K562 (cell line): ENCODE results near the gene KCTD3. TPM values are rescaled to one million over a fixed set of nuclear protein-coding genes. Genes with fewer than 3 reads are reported as not detected.
A peak's percentile ranks its signal among the peaks of the same experiment; 100 is the strongest.

Experiments
- ATF2 ChIP-seq: sonication (generic); formaldehyde crosslinking; IDR thresholded peaks from 2 replicates; pipeline ENCODE4 v1.8.1; 2022; ENCODE audit warnings: missing genetic modification reagents
- BRD9 ChIP-seq: fragments of 450-650 bp; IDR thresholded peaks from 2 replicates; pipeline ENCODE4 v1.6.1; 2018; ENCODE audit warnings: low read depth; ENCODE audit not compliant: partially characterized antibody
- CREB3 ChIP-seq: fragments of 450-650 bp; conservative IDR thresholded peaks from 2 replicates; pipeline ENCODE4 v1.6.1; 2016; ENCODE audit warnings: missing genetic modification characterization, low read depth, mild to moderate bottlenecking, missing compliant biosample characterization, moderate library complexity
- E2F3 ChIP-seq: fragments of 250-450 bp; sonication (Bioruptor Pico); IDR thresholded peaks from 2 replicates; pipeline ENCODE4 v1.4.0; 2020; ENCODE audit warnings: mild to moderate bottlenecking
- EHMT2 ChIP-seq: fragments of 450-650 bp; IDR thresholded peaks from 2 replicates; pipeline ENCODE4 v1.6.1; 2018; ENCODE audit warnings: antibody characterized with exemption
- ELF4 ChIP-seq: fragments of 450-650 bp; formaldehyde crosslinking; IDR thresholded peaks from 2 replicates; pipeline ENCODE4 v1.4.0; 2022; ENCODE audit warnings: missing genetic modification characterization
- EP400 ChIP-seq: fragments of 450-650 bp; IDR thresholded peaks from 2 replicates; pipeline ENCODE4 v1.6.1; 2017; ENCODE audit warnings: antibody characterized with exemption, mild to moderate bottlenecking, moderate library complexity
- ETV5 ChIP-seq: sonication (generic); formaldehyde crosslinking; IDR thresholded peaks from 2 replicates; pipeline ENCODE4 v1.4.0; 2020; ENCODE audit warnings: low read depth, mild to moderate bottlenecking, missing genetic modification reagents
- FOXK1 ChIP-seq: sonication (generic); formaldehyde crosslinking; IDR thresholded peaks from 2 replicates; pipeline ENCODE4 v1.8.0; 2022; ENCODE audit warnings: missing genetic modification reagents, mild to moderate bottlenecking, borderline replicate concordance
- HMG20B ChIP-seq: fragments of 250-450 bp; sonication (Bioruptor Pico); IDR thresholded peaks from 2 replicates; pipeline ENCODE4 v1.5.0; 2021; ENCODE audit warnings: mild to moderate bottlenecking
- KLF10 ChIP-seq: fragments of 250-450 bp; sonication (Bioruptor Pico); IDR thresholded peaks from 2 replicates; pipeline ENCODE4 v1.6.1; 2021; ENCODE audit warnings: matching md5 sums
- LARP7 ChIP-seq: fragments of 450-650 bp; IDR thresholded peaks from 2 replicates; pipeline ENCODE4 v1.6.1; 2016
- NFE2 ChIP-seq: IDR thresholded peaks from 2 replicates; pipeline ENCODE4 v1.6.1; 2014; ENCODE audit warnings: antibody characterized with exemption, low read depth
- POLR2AphosphoS5 ChIP-seq: IDR thresholded peaks from 2 replicates; pipeline ENCODE4 v1.6.1; 2011; ENCODE audit warnings: mild to moderate bottlenecking, low read depth, low read length, moderate library complexity; ENCODE audit not compliant: control insufficient read depth, insufficient read depth
- PREB ChIP-seq: sonication (generic); formaldehyde crosslinking; IDR thresholded peaks from 2 replicates; pipeline ENCODE4 v1.8.1; 2023; ENCODE audit warnings: mild to moderate bottlenecking, missing genetic modification reagents
- STAT5A ChIP-seq: IDR thresholded peaks from 2 replicates; pipeline ENCODE4 v1.6.1; 2012; ENCODE audit warnings: low read length, inconsistent platforms, borderline replicate concordance
- ZFX ChIP-seq: sonication (generic); formaldehyde crosslinking; IDR thresholded peaks from 2 replicates; pipeline ENCODE4 v1.8.0; 2022; ENCODE audit warnings: mild to moderate bottlenecking, missing genetic modification reagents, moderate library complexity
- ZNF24 ChIP-seq: fragments of 450-650 bp; IDR thresholded peaks from 2 replicates; pipeline ENCODE4 v1.6.1; 2016
- ZNF395 ChIP-seq: fragments of 200-800 bp; sonication (Bioruptor generic); IDR thresholded peaks from 2 replicates; pipeline ENCODE4 v1.6.1; 2017; ENCODE audit warnings: missing genetic modification characterization, missing compliant biosample characterization
- ZNF561 ChIP-seq: fragments of 450-650 bp; formaldehyde crosslinking; conservative IDR thresholded peaks from 2 replicates; pipeline ENCODE4 v1.4.0; 2020; ENCODE audit warnings: mild to moderate bottlenecking, moderate library complexity
- polyA plus RNA-seq, 8 experiments: library from polyadenylated mRNA; depleted of rRNA in 4 of 8; stranded (reverse) in 5 of 8; unstranded in 3 of 8; fragments of >200 nt; fragmentation: Nextera tagmentation in 2 of 8; fragmentation: Illumina TruSeq in 1 of 8; extraction: Ambion mirVana in 2 of 8; extraction: Trizol in 1 of 8; gene quantifications; 2 replicates each; pipeline versions ENCODE4 v1.2.1 to v1.2.3, GENCODE V29; 2011 to 2014; ENCODE audit warnings: inconsistent platforms in 1 of 8, missing spikeins in 1 of 8
- total RNA-seq, 7 experiments: library from RNA; depleted of rRNA in 6 of 7; stranded (reverse); fragments of >200 nt in 6 of 7; fragmentation: Illumina TruSeq in 2 of 7; extraction: Trizol in 2 of 7; gene quantifications; 2 replicates each; pipeline versions ENCODE4 v1.2.1 to v1.2.3, GENCODE V29; 2011 to 2021; ENCODE audit warnings: low replicate concordance in 1 of 7

The KCTD3 gene
- total and polyA plus RNA-seq, 9 of the 15 experiments (the other 6 are each of a cell fraction or from before 2014, with no cell fraction given) = 12.8 to 77.1 (median 44.3) TPM

- TF ChIP-seq KLF10 (CRISPR knock-in tag) (no peak), CREB3 (tag) (no peak), FOXK1 (CRISPR knock-in tag) (no peak), ZNF395 (no peak), PREB (CRISPR knock-in tag) (no peak), ELF4 (CRISPR knock-in tag) (no peak), ATF2 (no peak), E2F3 (CRISPR knock-in tag) (no peak), STAT5A (no peak; the same call in 1 of the 2 replicates), LARP7 (no peak), POLR2AphosphoS5 (peak; percentile 47; the same call in 1 of the 2 replicates), ZNF24 (no peak; the same call in 1 of the 2 replicates), ETV5 (CRISPR knock-in tag) (0 out of 2 replicates have a peak, but pooled peaks have one; percentile 36), ZNF561 (CRISPR knock-in tag) (no peak), EHMT2 (no peak), HMG20B (no peak), NFE2 (no peak), ZFX (CRISPR knock-in tag) (peak; percentile 87), EP400 (peak; percentile 61), BRD9 (peak; percentile 88)
Observed at GRCh38 chr1:215566556-215567490, at the start of gene KCTD3 (continued).
